ENCODE data around the gene HOXA9.
A peak's percentile ranks its signal among the peaks of the same experiment; 100 is the strongest.

Gene HOXA9

DNA sequence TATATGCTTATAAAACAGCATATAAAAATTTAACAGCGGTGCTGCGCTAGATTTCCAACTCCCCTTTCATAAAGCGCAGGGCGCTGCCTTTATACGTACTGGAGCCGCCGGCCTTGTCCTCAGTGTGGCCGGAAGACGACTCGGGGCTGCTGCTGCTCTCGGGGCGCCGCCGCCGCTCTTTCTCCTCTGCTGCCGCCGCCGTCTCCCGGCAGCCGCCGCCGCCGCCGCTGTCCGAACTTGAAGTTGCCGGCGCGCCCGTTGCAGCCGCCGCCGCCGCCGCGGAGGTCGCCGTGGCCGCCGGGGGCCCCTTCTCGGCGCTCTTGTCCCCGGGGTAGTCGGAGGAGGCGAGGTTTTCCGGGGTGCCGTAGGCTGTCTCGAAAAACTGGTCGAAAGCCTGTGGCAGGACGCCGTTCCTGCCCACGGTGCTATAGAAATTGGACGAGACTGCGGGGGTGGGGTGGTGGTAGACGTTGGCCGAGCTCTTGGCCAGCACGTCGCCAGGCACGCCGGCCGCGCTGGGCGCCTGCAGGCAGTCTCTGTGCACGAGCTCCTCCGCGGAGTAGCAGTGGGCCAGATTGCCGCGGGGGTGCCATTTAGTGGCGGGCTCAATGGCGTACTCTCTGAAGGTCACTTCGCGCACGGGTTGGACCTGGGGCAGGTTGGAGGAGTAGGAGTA, 19.1 kb upstream of the HOXA9 start (continued):
- TF ChIP-seq ZNF341 (tag by site-specific recombination; IDR thresholded peaks at IDR 0.05; ENCODE audit: low read depth) (no peak), OVOL3 (tag by site-specific recombination; IDR thresholded peaks at IDR 0.05) (no peak), ZNF394 (tag by site-specific recombination; IDR thresholded peaks at IDR 0.05; ENCODE audit: borderline replicate concordance) (peak; percentile 93), ZNF785 (tag by site-specific recombination; IDR thresholded peaks at IDR 0.05) (no peak), BCL11B (tag by site-specific recombination; IDR thresholded peaks at IDR 0.05; ENCODE audit: low read depth) (0 out of 2 replicates have a peak, but pooled peaks have one; percentile 12), ZNF658 (tag by site-specific recombination; IDR thresholded peaks at IDR 0.05) (no peak), ZSCAN16 (tag by site-specific recombination; IDR thresholded peaks at IDR 0.05) (no peak), ZNF677 (tag by site-specific recombination; IDR thresholded peaks at IDR 0.05) (no peak), ZNF24 (tag by site-specific recombination; IDR thresholded peaks at IDR 0.05) (0 out of 2 replicates have a peak, but pooled peaks have one; percentile 20), ZBTB21 (tag by site-specific recombination; IDR thresholded peaks at IDR 0.05) (no peak), ZNF571 (tag by site-specific recombination; IDR thresholded peaks at IDR 0.05) (no peak), ZNF660 (tag by site-specific recombination; IDR thresholded peaks at IDR 0.05) (0 out of 2 replicates have a peak, but pooled peaks have one; percentile 10), KLF1 (tag by site-specific recombination; IDR thresholded peaks at IDR 0.05) (no peak), ZIC2 (tag by site-specific recombination; IDR thresholded peaks at IDR 0.05) (no peak), ZNF768 (tag by site-specific recombination; IDR thresholded peaks at IDR 0.05) (peak; percentile 91), KLF8 (tag by site-specific recombination; IDR thresholded peaks at IDR 0.05) (no peak), ZNF701 (tag by site-specific recombination; IDR thresholded peaks at IDR 0.05) (no peak), ZBTB48 (tag by site-specific recombination; IDR thresholded peaks at IDR 0.05) (0 out of 2 replicates have a peak, but pooled peaks have one; percentile 15), ZBTB7A (tag by site-specific recombination; IDR thresholded peaks at IDR 0.05; ENCODE audit: low read depth) (no peak), ZNF629 (tag by site-specific recombination; IDR thresholded peaks at IDR 0.05) (no peak)
- TF ChIP-seq, protein P1, sequence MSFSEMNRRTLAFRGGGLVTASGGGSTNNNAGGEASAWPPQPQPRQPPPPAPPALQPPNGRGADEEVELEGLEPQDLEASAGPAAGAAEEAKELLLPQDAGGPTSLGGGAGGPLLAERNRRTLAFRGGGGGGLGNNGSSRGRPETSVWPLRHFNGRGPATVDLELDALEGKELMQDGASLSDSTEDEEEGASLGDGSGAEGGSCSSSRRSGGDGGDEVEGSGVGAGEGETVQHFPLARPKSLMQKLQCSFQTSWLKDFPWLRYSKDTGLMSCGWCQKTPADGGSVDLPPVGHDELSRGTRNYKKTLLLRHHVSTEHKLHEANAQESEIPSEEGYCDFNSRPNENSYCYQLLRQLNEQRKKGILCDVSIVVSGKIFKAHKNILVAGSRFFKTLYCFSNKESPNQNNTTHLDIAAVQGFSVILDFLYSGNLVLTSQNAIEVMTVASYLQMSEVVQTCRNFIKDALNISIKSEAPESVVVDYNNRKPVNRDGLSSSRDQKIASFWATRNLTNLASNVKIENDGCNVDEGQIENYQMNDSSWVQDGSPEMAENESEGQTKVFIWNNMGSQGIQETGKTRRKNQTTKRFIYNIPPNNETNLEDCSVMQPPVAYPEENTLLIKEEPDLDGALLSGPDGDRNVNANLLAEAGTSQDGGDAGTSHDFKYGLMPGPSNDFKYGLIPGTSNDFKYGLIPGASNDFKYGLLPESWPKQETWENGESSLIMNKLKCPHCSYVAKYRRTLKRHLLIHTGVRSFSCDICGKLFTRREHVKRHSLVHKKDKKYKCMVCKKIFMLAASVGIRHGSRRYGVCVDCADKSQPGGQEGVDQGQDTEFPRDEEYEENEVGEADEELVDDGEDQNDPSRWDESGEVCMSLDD (tag by site-specific recombination; IDR thresholded peaks at IDR 0.05), result no peak
- TF ChIP-seq, protein P2, sequence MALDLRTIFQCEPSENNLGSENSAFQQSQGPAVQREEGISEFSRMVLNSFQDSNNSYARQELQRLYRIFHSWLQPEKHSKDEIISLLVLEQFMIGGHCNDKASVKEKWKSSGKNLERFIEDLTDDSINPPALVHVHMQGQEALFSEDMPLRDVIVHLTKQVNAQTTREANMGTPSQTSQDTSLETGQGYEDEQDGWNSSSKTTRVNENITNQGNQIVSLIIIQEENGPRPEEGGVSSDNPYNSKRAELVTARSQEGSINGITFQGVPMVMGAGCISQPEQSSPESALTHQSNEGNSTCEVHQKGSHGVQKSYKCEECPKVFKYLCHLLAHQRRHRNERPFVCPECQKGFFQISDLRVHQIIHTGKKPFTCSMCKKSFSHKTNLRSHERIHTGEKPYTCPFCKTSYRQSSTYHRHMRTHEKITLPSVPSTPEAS (tag by site-specific recombination; IDR thresholded peaks at IDR 0.05), result no peak
- TF ChIP-seq, protein P3, sequence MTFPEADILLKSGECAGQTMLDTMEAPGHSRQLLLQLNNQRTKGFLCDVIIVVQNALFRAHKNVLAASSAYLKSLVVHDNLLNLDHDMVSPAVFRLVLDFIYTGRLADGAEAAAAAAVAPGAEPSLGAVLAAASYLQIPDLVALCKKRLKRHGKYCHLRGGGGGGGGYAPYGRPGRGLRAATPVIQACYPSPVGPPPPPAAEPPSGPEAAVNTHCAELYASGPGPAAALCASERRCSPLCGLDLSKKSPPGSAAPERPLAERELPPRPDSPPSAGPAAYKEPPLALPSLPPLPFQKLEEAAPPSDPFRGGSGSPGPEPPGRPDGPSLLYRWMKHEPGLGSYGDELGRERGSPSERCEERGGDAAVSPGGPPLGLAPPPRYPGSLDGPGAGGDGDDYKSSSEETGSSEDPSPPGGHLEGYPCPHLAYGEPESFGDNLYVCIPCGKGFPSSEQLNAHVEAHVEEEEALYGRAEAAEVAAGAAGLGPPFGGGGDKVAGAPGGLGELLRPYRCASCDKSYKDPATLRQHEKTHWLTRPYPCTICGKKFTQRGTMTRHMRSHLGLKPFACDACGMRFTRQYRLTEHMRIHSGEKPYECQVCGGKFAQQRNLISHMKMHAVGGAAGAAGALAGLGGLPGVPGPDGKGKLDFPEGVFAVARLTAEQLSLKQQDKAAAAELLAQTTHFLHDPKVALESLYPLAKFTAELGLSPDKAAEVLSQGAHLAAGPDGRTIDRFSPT (tag by site-specific recombination; IDR thresholded peaks at IDR 0.05), result peak; percentile 41; the same call in 1 of the 2 replicates
- TF ChIP-seq, protein P4, sequence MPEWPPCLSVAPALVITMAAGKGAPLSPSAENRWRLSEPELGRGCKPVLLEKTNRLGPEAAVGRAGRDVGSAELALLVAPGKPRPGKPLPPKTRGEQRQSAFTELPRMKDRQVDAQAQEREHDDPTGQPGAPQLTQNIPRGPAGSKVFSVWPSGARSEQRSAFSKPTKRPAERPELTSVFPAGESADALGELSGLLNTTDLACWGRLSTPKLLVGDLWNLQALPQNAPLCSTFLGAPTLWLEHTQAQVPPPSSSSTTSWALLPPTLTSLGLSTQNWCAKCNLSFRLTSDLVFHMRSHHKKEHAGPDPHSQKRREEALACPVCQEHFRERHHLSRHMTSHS (tag by site-specific recombination; IDR thresholded peaks at IDR 0.05), result no peak
- TF ChIP-seq, protein P5, sequence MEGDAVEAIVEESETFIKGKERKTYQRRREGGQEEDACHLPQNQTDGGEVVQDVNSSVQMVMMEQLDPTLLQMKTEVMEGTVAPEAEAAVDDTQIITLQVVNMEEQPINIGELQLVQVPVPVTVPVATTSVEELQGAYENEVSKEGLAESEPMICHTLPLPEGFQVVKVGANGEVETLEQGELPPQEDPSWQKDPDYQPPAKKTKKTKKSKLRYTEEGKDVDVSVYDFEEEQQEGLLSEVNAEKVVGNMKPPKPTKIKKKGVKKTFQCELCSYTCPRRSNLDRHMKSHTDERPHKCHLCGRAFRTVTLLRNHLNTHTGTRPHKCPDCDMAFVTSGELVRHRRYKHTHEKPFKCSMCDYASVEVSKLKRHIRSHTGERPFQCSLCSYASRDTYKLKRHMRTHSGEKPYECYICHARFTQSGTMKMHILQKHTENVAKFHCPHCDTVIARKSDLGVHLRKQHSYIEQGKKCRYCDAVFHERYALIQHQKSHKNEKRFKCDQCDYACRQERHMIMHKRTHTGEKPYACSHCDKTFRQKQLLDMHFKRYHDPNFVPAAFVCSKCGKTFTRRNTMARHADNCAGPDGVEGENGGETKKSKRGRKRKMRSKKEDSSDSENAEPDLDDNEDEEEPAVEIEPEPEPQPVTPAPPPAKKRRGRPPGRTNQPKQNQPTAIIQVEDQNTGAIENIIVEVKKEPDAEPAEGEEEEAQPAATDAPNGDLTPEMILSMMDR (tag by site-specific recombination; IDR thresholded peaks at IDR 0.05), result no peak
- TF ChIP-seq, protein P6, sequence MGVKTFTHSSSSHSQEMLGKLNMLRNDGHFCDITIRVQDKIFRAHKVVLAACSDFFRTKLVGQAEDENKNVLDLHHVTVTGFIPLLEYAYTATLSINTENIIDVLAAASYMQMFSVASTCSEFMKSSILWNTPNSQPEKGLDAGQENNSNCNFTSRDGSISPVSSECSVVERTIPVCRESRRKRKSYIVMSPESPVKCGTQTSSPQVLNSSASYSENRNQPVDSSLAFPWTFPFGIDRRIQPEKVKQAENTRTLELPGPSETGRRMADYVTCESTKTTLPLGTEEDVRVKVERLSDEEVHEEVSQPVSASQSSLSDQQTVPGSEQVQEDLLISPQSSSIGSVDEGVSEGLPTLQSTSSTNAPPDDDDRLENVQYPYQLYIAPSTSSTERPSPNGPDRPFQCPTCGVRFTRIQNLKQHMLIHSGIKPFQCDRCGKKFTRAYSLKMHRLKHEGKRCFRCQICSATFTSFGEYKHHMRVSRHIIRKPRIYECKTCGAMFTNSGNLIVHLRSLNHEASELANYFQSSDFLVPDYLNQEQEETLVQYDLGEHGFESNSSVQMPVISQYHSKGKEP (tag by site-specific recombination; IDR thresholded peaks at IDR 0.05), result no peak
- TF ChIP-seq, protein P7, sequence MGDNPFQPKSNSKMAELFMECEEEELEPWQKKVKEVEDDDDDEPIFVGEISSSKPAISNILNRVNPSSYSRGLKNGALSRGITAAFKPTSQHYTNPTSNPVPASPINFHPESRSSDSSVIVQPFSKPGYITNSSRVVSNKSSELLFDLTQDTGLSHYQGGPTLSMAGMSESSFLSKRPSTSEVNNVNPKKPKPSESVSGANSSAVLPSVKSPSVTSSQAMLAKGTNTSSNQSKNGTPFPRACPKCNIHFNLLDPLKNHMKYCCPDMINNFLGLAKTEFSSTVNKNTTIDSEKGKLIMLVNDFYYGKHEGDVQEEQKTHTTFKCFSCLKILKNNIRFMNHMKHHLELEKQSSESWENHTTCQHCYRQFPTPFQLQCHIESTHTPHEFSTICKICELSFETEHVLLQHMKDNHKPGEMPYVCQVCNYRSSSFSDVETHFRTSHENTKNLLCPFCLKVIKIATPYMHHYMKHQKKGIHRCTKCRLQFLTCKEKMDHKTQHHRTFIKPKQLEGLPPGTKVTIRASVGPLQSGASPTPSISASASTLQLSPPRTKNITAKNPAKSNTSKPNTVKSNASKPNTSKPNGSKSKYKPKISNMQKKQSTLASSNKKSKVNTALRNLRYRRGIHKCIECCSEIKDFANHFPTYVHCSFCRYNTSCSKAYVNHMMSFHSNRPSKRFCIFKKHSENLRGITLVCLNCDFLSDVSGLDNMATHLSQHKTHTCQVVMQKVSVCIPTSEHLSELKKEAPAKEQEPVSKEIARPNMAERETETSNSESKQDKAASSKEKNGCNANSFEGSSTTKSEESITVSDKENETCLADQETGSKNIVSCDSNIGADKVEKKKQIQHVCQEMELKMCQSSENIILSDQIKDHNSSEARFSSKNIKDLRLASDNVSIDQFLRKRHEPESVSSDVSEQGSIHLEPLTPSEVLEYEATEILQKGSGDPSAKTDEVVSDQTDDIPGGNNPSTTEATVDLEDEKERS (tag by site-specific recombination; IDR thresholded peaks at IDR 0.05), result no peak
